ENCODE results near the gene KCNK13.

DNA sequence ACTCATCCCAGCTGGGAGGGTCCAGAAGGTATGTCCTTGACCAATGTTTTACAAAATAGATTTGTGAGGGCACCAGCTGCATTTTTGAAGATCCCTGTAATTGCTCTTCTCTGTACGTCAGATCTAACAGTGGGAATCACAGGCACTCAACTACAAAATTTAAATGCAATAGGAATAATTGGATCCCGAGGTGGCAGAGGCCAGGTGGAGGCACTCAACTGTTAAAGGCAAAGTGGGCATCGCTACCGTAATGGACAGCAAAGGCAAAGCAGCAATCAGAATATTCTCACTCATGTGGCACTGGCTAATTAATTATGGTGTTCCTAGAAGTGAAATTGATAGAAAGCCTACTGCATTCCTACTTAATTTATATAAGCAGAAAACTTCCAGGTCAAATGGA is 166.7 kb downstream of the KCNK13 start:
- TF ChIP-seq EZH2phosphoT487 (IDR thresholded peaks at IDR 0.05; ENCODE audit: borderline replicate concordance, low read length) = no peak
- TF ChIP-seq CTCF (IDR thresholded peaks at IDR 0.05; ENCODE audit: low read depth, low read length, poor library complexity, severe bottlenecking) = no peak
